ENCODE measurements around the gene TLR10. TPM values are rescaled to one million over a fixed set of nuclear protein-coding genes. Genes with fewer than 3 reads are reported as not detected.

Gene TLR10
- total RNA-seq, 1 experiment from 2014 or later = 0.30 TPM

DNA sequence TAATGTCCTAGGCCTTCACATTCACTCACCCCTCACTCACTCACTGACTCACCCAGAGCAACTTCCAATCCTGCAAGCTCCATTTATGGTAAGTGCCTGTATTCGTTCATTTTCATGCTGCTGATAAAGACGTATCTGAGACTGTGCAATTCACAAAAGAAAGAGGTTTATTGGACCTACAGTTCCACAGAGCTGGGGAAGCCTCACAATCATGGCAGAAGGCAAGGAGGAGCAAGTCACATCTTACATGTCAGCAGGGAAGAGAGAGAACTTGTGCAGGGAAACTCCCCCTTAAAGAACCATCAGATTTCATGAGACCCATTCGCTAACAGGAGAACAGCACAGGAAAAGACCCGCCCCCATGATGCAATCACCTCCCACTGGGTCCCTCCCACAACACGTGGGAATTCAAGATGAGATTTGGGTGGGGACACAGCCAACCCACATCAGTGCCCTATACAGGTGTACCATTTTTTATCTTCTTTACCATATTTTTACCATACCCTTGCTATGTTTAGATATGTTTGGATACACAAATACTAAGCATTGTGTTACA, 40.0 kb upstream of the TLR10 start:
- BruUV-seq (replicated peaks) = no TSS peak
- Histone ChIP-seq H2AFZ (ENCODE audit: low read depth, low read length, poor library complexity, severe bottlenecking) (no peak overlapping the region), H3K4me1 (ENCODE audit: control insufficient read depth in 1 of 2, insufficient read depth in 2 of 2, low read length in 2 of 2) (no peaks in the 10 kb centered on the region), H3K27ac (ENCODE audit: low read depth, low read length) (no peak overlapping the region), H3K4me3 (replicated peaks in 1 of 2; ENCODE audit: low read depth in 1 of 2, low read length in 2 of 2) (no peak overlapping the region), H4K20me1 (ENCODE audit: insufficient read depth) (no peaks in the 10 kb centered on the region), H3K36me3 (ENCODE audit: control insufficient read depth in 1 of 2, insufficient read depth in 2 of 2, low read length in 2 of 2) (no peaks in the 10 kb centered on the region), H3K79me2 (ENCODE audit: insufficient read depth, low read length) (no peaks in the 10 kb centered on the region), H3K4me2 (ENCODE audit: low read length) (no peak overlapping the region), H3K9me3 (ENCODE audit: control insufficient read depth in 1 of 2, insufficient read depth in 1 of 2, low read depth in 1 of 2, low read length in 2 of 2) (no peaks in the 10 kb centered on the region), H3K27me3 (ENCODE audit: insufficient read depth, low read length) (no peaks in the 10 kb centered on the region), H3K9me2 (ENCODE audit: insufficient read depth) (no peaks in the 10 kb centered on the region), H3K9ac (ENCODE audit: low read length) (no peak overlapping the region)
- POLR2A ChIA-PET = no interaction called here
- RAD21 ChIA-PET (ENCODE audit: low non-redundant PET in 1 of 2, low total read pairs in 2 of 2, uncharacterized antibody in 2 of 2, unreplicated experiment in 2 of 2) = no interaction called here
- CTCF ChIA-PET = interaction anchor here (1.4 kb wide), 1 partner anchor 41 kb away, joined by 4 read pairs; no protein-coding TSS in a partner anchor
- ATAC-seq (no peak), DNase-seq (ENCODE audit: low read depth, low spot score) (no peak)
- intact Hi-C loops (cut with micrococcal nuclease) = no loop called here
- TF ChIP-seq POLR2A (IDR thresholded peaks at IDR 0.05; ENCODE audit: borderline replicate concordance, extremely low read depth, insufficient read depth, insufficient read length) = no peak
- TF ChIP-seq YY1 (IDR thresholded peaks at IDR 0.05; ENCODE audit: extremely low read depth, insufficient replicate concordance, low read depth, low read length) = no peak
- TF ChIP-seq, protein P1, sequence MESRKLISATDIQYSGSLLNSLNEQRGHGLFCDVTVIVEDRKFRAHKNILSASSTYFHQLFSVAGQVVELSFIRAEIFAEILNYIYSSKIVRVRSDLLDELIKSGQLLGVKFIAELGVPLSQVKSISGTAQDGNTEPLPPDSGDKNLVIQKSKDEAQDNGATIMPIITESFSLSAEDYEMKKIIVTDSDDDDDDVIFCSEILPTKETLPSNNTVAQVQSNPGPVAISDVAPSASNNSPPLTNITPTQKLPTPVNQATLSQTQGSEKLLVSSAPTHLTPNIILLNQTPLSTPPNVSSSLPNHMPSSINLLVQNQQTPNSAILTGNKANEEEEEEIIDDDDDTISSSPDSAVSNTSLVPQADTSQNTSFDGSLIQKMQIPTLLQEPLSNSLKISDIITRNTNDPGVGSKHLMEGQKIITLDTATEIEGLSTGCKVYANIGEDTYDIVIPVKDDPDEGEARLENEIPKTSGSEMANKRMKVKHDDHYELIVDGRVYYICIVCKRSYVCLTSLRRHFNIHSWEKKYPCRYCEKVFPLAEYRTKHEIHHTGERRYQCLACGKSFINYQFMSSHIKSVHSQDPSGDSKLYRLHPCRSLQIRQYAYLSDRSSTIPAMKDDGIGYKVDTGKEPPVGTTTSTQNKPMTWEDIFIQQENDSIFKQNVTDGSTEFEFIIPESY (IDR thresholded peaks at IDR 0.05; ENCODE audit: extremely low read depth, insufficient replicate concordance, low read length) = no peak
- TF ChIP-seq SP1 (IDR thresholded peaks at IDR 0.05; ENCODE audit: low read depth) = no peak
- no peak for TF ChIP-seq ELF1 (IDR thresholded peaks at IDR 0.05; ENCODE audit: borderline replicate concordance, low read depth)
- TF ChIP-seq RAD21 (IDR thresholded peaks at IDR 0.05; ENCODE audit: low read depth) = no peak
- TF ChIP-seq TCF7L2 (IDR thresholded peaks at IDR 0.05; ENCODE audit: borderline replicate concordance, extremely low read depth, insufficient read depth, insufficient read length) = no peak
- TF ChIP-seq CBX3 (IDR thresholded peaks at IDR 0.05; ENCODE audit: low read depth) = no peak
- TF ChIP-seq, protein P2, sequence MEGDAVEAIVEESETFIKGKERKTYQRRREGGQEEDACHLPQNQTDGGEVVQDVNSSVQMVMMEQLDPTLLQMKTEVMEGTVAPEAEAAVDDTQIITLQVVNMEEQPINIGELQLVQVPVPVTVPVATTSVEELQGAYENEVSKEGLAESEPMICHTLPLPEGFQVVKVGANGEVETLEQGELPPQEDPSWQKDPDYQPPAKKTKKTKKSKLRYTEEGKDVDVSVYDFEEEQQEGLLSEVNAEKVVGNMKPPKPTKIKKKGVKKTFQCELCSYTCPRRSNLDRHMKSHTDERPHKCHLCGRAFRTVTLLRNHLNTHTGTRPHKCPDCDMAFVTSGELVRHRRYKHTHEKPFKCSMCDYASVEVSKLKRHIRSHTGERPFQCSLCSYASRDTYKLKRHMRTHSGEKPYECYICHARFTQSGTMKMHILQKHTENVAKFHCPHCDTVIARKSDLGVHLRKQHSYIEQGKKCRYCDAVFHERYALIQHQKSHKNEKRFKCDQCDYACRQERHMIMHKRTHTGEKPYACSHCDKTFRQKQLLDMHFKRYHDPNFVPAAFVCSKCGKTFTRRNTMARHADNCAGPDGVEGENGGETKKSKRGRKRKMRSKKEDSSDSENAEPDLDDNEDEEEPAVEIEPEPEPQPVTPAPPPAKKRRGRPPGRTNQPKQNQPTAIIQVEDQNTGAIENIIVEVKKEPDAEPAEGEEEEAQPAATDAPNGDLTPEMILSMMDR (IDR thresholded peaks at IDR 0.05 in 2 of 3, conservative IDR thresholded peaks at IDR 0.05 in 1 of 3; ENCODE audit: borderline replicate concordance in 1 of 3, insufficient read depth in 1 of 3, low read depth in 2 of 3, low read length in 2 of 3) = no peak
- TF ChIP-seq ZFX (IDR thresholded peaks at IDR 0.05) = no peak
- TF ChIP-seq EGR1 (IDR thresholded peaks at IDR 0.05; ENCODE audit: low read depth) = no peak
- TF ChIP-seq EZH2 (IDR thresholded peaks at IDR 0.05) = no peak
- TF ChIP-seq SRF (IDR thresholded peaks at IDR 0.05; ENCODE audit: low read depth) = no peak
- TF ChIP-seq EZH2phosphoT487 (IDR thresholded peaks at IDR 0.05; ENCODE audit: borderline replicate concordance) = no peak
- TF ChIP-seq, protein P3, sequence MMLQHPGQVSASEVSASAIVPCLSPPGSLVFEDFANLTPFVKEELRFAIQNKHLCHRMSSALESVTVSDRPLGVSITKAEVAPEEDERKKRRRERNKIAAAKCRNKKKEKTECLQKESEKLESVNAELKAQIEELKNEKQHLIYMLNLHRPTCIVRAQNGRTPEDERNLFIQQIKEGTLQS (IDR thresholded peaks at IDR 0.05) = no peak
- TF ChIP-seq FOSL1 (IDR thresholded peaks at IDR 0.05; ENCODE audit: low read depth) = no peak
- TF ChIP-seq CEBPB (IDR thresholded peaks at IDR 0.05; ENCODE audit: low read depth) = no peak
